ENCODE measurements around the gene DMPK. TPM values are rescaled to one million over a fixed set of nuclear protein-coding genes. Genes with fewer than 3 reads are reported as not detected.
A peak's percentile ranks its signal among the peaks of the same experiment; 100 is the strongest.

DMPK gene
- total RNA-seq, 1 donor from 2014 or later = 284 TPM

DNA sequence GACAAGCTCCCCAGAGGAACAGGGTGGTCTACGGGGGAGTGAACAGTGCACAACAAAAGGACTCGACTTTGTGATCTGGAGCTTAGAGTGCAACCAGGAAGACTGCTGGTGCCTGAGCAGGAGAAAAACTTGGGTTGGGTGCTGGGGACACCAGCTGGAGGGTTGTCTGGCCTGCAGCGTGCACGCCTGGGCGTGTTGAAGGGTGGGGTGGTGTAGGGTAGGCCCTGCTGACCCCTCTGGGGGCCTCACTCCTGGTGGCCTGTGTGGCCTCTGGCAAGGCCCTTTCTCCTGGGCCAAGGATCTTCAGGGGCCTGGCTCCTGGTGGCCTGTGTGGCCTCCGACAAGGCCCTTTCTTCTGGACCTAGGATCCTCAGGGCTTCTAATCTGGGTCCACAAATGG lies 37.5 kb upstream of the DMPK start:
- no peak overlapping the region for H3K4me3 ChIP-seq
- TF ChIP-seq, protein P1, sequence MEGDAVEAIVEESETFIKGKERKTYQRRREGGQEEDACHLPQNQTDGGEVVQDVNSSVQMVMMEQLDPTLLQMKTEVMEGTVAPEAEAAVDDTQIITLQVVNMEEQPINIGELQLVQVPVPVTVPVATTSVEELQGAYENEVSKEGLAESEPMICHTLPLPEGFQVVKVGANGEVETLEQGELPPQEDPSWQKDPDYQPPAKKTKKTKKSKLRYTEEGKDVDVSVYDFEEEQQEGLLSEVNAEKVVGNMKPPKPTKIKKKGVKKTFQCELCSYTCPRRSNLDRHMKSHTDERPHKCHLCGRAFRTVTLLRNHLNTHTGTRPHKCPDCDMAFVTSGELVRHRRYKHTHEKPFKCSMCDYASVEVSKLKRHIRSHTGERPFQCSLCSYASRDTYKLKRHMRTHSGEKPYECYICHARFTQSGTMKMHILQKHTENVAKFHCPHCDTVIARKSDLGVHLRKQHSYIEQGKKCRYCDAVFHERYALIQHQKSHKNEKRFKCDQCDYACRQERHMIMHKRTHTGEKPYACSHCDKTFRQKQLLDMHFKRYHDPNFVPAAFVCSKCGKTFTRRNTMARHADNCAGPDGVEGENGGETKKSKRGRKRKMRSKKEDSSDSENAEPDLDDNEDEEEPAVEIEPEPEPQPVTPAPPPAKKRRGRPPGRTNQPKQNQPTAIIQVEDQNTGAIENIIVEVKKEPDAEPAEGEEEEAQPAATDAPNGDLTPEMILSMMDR (IDR thresholded peaks at IDR 0.05; ENCODE audit: borderline replicate concordance) = no peak
- peaks cover 8% of the 10 kb centered on the region for H3K27me3 ChIP-seq (ENCODE audit: low read depth)
- H3K27ac ChIP-seq (replicated peaks) = no peak overlapping the region
- no peak for DNase-seq
- H3K9me3 ChIP-seq (replicated peaks) = no peaks in the 10 kb centered on the region
- H3K4me1 ChIP-seq = peaks cover 29% of the 10 kb centered on the region
- intact Hi-C loops (cut with micrococcal nuclease) = no loop called here
- peaks cover 44% of the 10 kb centered on the region for H3K36me3 ChIP-seq

GRCh38 chr19:45817725-45818301 lies 35.5 kb upstream of the DMPK start:
- no peak overlapping the region for H3K27ac ChIP-seq (replicated peaks)
- intact Hi-C loops (cut with micrococcal nuclease) = no loop called here
- TF ChIP-seq, protein P1 (IDR thresholded peaks at IDR 0.05; ENCODE audit: borderline replicate concordance) = no peak
- H3K27me3 ChIP-seq (ENCODE audit: low read depth) = peaks cover 11% of the 10 kb centered on the region
- H3K9me3 ChIP-seq (replicated peaks) = no peaks in the 10 kb centered on the region
- no peak for DNase-seq
- peaks cover 26% of the 10 kb centered on the region for H3K36me3 ChIP-seq
- peaks cover 27% of the 10 kb centered on the region for H3K4me1 ChIP-seq
- no peak overlapping the region for H3K4me3 ChIP-seq

DNA sequence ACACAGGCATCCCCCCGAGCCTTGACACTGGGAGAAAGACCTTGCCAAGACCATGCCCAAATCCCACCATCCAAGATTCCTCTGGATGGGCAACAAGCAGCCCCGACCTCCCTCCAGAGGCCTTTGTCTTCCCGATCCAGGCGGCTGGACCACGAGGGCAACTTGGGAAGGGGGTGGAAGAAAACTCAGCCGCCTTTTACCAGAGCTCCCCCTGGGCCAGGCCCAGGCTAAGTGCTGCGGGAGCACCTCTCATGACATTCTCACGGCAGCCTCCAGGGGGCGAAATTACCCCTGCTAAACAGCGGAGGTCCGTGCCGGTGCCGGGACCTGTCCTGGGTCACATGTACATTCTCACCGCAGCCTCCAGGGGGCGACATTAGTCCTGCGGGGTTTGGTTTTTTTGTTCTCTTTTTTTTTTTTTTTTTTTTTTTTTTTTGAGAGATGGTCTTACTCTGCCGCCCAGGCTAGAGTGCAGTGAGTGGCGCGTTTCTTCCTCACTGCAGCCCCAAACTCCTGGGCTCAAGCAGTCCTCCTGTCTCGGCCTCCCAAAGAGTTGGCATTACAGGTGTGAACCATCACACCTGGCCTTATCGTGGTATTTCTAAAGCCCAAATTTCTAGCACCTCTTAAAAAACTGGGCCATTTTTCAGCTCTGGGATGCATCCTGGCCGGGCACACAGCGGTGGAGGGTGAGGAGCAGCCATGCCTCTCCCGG lies 34.9 kb upstream of the DMPK start:
- peaks cover 11% of the 10 kb centered on the region for H3K27me3 ChIP-seq (ENCODE audit: low read depth)
- no peaks in the 10 kb centered on the region for H3K9me3 ChIP-seq (replicated peaks)
- TF ChIP-seq, protein P1 (IDR thresholded peaks at IDR 0.05; ENCODE audit: borderline replicate concordance) = peak; percentile 96
- peak; percentile 93 for DNase-seq
- no peak overlapping the region for H3K27ac ChIP-seq (replicated peaks)
- intact Hi-C loops (cut with micrococcal nuclease) = no loop called here
- H3K36me3 ChIP-seq = peaks cover 20% of the 10 kb centered on the region
- peaks cover 27% of the 10 kb centered on the region for H3K4me1 ChIP-seq
- no peak overlapping the region for H3K4me3 ChIP-seq

DNA sequence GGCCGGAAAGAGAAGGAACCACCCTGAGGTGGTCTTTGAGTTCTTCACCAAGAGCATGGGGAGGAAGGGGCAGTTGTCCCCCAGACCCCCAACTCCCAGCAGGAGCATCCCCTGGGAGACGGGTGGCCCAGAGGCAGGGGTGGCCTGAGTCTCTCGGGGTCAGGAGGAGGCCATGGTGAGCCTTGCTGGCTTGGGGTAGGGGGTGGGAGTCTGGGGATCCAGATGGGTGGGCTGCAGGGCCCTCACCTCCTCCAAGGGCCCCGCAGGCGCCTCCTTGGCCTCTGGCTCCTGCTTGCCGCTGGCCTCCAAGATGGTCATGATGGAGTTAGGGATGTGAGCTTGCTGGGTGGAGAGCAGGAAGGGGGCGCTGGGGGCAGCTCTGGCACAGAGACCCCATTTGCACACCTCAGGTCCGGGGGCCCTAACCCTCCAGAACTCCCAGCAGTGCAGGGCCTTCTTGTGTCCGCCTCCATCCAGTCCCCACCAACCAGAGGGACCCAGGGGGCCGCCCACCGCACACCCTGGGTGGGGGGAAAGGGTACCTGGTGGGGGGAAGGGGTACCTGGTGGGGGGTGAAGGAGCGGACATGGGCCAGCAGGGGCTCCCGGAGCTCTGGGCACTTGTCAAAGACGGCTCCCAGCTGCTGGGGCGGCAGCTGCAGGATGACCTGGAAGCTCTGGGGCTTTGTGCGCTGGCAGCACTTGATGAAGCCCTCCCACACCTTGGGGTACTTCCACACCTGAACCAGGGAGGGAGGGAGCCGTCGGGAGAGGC lies 34.1 kb upstream of the DMPK start:
- Histone ChIP-seq H3K27ac (replicated peaks) (peak overlapping the region; percentile 15), H3K4me1 (peaks cover 27% of the 10 kb centered on the region), H3K27me3 (ENCODE audit: low read depth) (peaks cover 11% of the 10 kb centered on the region), H3K4me3 (peak overlapping the region; percentile 66), H3K9me3 (replicated peaks) (no peaks in the 10 kb centered on the region), H3K36me3 (peaks cover 17% of the 10 kb centered on the region)
- no peak for DNase-seq
- intact Hi-C loops (cut with micrococcal nuclease) = no loop called here
- TF ChIP-seq, protein P1 (IDR thresholded peaks at IDR 0.05; ENCODE audit: borderline replicate concordance) = no peak

- TF ChIP-seq, protein P1 (IDR thresholded peaks at IDR 0.05; ENCODE audit: borderline replicate concordance) = no peak
- DNase-seq = peak; percentile 28
- H3K27ac ChIP-seq (replicated peaks) = peak overlapping the region; percentile 15
Measured at GRCh38 chr19:45815481-45816216, 33.4 kb upstream of the DMPK start.

More at GRCh38 chr19:45815481-45816216, 33.4 kb upstream of the DMPK start:
- Histone ChIP-seq H3K9me3 (replicated peaks) (no peaks in the 10 kb centered on the region), H3K4me3 (peak overlapping the region; percentile 66), H3K27me3 (ENCODE audit: low read depth) (peaks cover 11% of the 10 kb centered on the region), H3K36me3 (peaks cover 11% of the 10 kb centered on the region), H3K4me1 (peaks cover 27% of the 10 kb centered on the region)
- intact Hi-C loops (cut with micrococcal nuclease) = no loop called here
